Naive thymus-derived CD8-positive, alpha-beta T cell (primary cell): ENCODE data around the gene ACSL4. TPM values are rescaled to one million over a fixed set of nuclear protein-coding genes. Genes with fewer than 3 reads are reported as not detected.
A peak's percentile ranks its signal among the peaks of the same experiment; 100 is the strongest.

Experiments
- ATAC-seq, 2 donors: fragments of 150-1000 bp; cut with Tn5 transposase in 1 of 2; sonication (Bioruptor Pico), chemical (Tn5 transposase) in 1 of 2; 1 replicate in 1 of 2; 2 replicates in 1 of 2; pipeline ENCODE4 v1.10.0; 2021; ENCODE audit warnings: mild to moderate bottlenecking in 2 of 2, moderate library complexity in 2 of 2
- POLR2A ChIA-PET: fragments of 350-600 bp; sonication (Branson Sonifier 250); formaldehyde crosslinking; loops from one replicate; lab custom pipeline; 2021; ENCODE audit warnings: antibody characterized with exemption; lab: Charles Lee
- DNase-seq, 10 donors: peaks; one replicate each; pipeline versions ENCODE4 v3.0.0 to v3.0.0-alpha.2; 2020 to 2022
- H3K27ac Mint-ChIP-seq, 10 donors: one replicate each; pipeline ENCODE4 v1.8.0; 2020 to 2022; ENCODE audit warnings: mild to moderate bottlenecking in 10 of 10, mixed read lengths in 10 of 10, moderate library complexity in 4 of 10, inconsistent platforms in 1 of 10
- H3K27me3 Mint-ChIP-seq, 5 donors: one replicate each; pipeline ENCODE4 v1.8.0; 2021 to 2022; ENCODE audit warnings: mixed read lengths in 5 of 5
- H3K36me3 Mint-ChIP-seq, 3 donors: one replicate each; pipeline ENCODE4 v1.8.0; 2020 to 2022; ENCODE audit warnings: mixed read lengths in 3 of 3, mild to moderate bottlenecking in 2 of 3, inconsistent platforms in 1 of 3
- H3K4me1 Mint-ChIP-seq, 4 donors: one replicate each; pipeline ENCODE4 v1.8.0; 2021 to 2022; ENCODE audit warnings: mixed read lengths in 4 of 4
- H3K4me3 Mint-ChIP-seq, 10 donors: one replicate each; pipeline ENCODE4 v1.8.0; 2020 to 2022; ENCODE audit warnings: mild to moderate bottlenecking in 10 of 10, mixed read lengths in 10 of 10, moderate library complexity in 6 of 10, inconsistent platforms in 1 of 10
- H3K9me3 Mint-ChIP-seq, 9 donors: one replicate each; pipeline ENCODE4 v1.8.0; 2020 to 2022; ENCODE audit warnings: mixed read lengths in 9 of 9, mild to moderate bottlenecking in 3 of 9, inconsistent platforms in 1 of 9, moderate library complexity in 1 of 9
- polyA plus RNA-seq, 3 donors: library from polyadenylated mRNA; unstranded; fragments of 300-500 nt; fragmentation: Illumina TruSeq; gene quantifications; one replicate each; pipeline ENCODE4 v1.2.3, GENCODE V29; 2021
- total RNA-seq, 8 experiments: library from RNA in 2 of 8; stranded (reverse) in 2 of 8; gene quantifications; one replicate each; pipeline ENCODE4 v1.2.3 and lab custom pipeline; 2021 to 2026

The ACSL4 gene
- total and polyA plus RNA-seq, 5 experiments from 2014 or later = 6.5 to 22.0 (median 8.6) TPM

GRCh38 chrX:109619771-109620170 is 113.3 kb downstream of the ACSL4 start:
- no peak for ATAC-seq
- Mint-ChIP-seq H3K9me3 (no peaks in the 10 kb centered on the region), H3K27me3 (peaks cover 0 to 3% (median 0%) of the 10 kb centered on the region in 5 donors), H3K4me3 (no peak overlapping the region), H3K4me1 (peaks cover 0 to 5% (median 0%) of the 10 kb centered on the region in 4 donors), H3K36me3 (no peaks in the 10 kb centered on the region), H3K27ac (no peak overlapping the region)
- POLR2A ChIA-PET = no interaction called here
- no peak for DNase-seq

- H3K27ac Mint-ChIP-seq = no peak overlapping the region
- H3K4me3 Mint-ChIP-seq = no peak overlapping the region
- ATAC-seq (no peak), DNase-seq (no peak)
- no peaks in the 10 kb centered on the region for H3K9me3 Mint-ChIP-seq
- H3K27me3 Mint-ChIP-seq = peaks cover 0 to 5% (median 0%) of the 10 kb centered on the region in 5 donors
- POLR2A ChIA-PET = no interaction called here
- no peaks in the 10 kb centered on the region for H3K36me3 Mint-ChIP-seq
- no peaks in the 10 kb centered on the region for H3K4me1 Mint-ChIP-seq
These were observed 118.1 kb downstream of the ACSL4 start for GRCh38 chrX:109614951-109615350.

- no peak overlapping the region for H3K27ac Mint-ChIP-seq
- H3K27me3 Mint-ChIP-seq = peaks cover 7 to 63% (median 29%) of the 10 kb centered on the region in 5 donors
- DNase-seq (no peak), ATAC-seq (no peak)
- no peak overlapping the region for H3K4me3 Mint-ChIP-seq
- no peaks in the 10 kb centered on the region for H3K36me3 Mint-ChIP-seq
- POLR2A ChIA-PET = no interaction called here
- peaks cover 0 to 19% (median 7%) of the 10 kb centered on the region in 9 donors for H3K9me3 Mint-ChIP-seq
- peaks cover 0 to 13% (median 3%) of the 10 kb centered on the region in 4 donors for H3K4me1 Mint-ChIP-seq
These were observed 131.6 kb downstream of the ACSL4 start for GRCh38 chrX:109601486-109601885.

- no peaks in the 10 kb centered on the region for H3K36me3 Mint-ChIP-seq
- ATAC-seq = no peak
- H3K27ac Mint-ChIP-seq = no peak overlapping the region
- POLR2A ChIA-PET = no interaction called here
- peaks cover 0 to 13% (median 3%) of the 10 kb centered on the region in 4 donors for H3K4me1 Mint-ChIP-seq
- H3K9me3 Mint-ChIP-seq = peaks cover 0 to 9% (median 0%) of the 10 kb centered on the region in 9 donors
- peaks cover 7 to 56% (median 27%) of the 10 kb centered on the region in 5 donors for H3K27me3 Mint-ChIP-seq
- no peak for DNase-seq
- H3K4me3 Mint-ChIP-seq = peak overlapping the region in 1 of 10 donors; percentile 36
These were observed 132.8 kb downstream of the ACSL4 start for GRCh38 chrX:109600237-109600651.

GRCh38 chrX:109596015-109596414 is 137.0 kb downstream of the ACSL4 start:
- Mint-ChIP-seq H3K36me3 (no peaks in the 10 kb centered on the region), H3K9me3 (no peaks in the 10 kb centered on the region), H3K4me3 (no peak overlapping the region), H3K27me3 (peaks cover 0 to 16% (median 7%) of the 10 kb centered on the region in 5 donors), H3K27ac (no peak overlapping the region), H3K4me1 (peaks cover 0 to 6% (median 3%) of the 10 kb centered on the region in 4 donors)
- DNase-seq (no peak), ATAC-seq (no peak)
- POLR2A ChIA-PET = no interaction called here

Other genes with a start within 250 kb of the ACSL4 start
- gene NXT2, start 196.4 kb downstream of the ACSL4 start, total RNA-seq = 1 to 10 TPM; 8.6 to 9.1 TPM
- 10 to 100 TPM; 13.8 to 25.7 (median 17.2) TPM for gene NXT2, start 196.4 kb downstream of the ACSL4 start, polyA plus RNA-seq
- gene KCNE5, start 108.1 kb downstream of the ACSL4 start, total RNA-seq = under 1 TPM; 0.23 to 0.25 TPM
- gene KCNE5, start 108.1 kb downstream of the ACSL4 start, polyA plus RNA-seq = not detected